Renal cortical epithelial cell (primary cell): ENCODE measurements around the gene LRGUK. TPM values are rescaled to one million over a fixed set of nuclear protein-coding genes. Genes with fewer than 3 reads are reported as not detected.
"Not testable (repeated sequence)": the region's sequence is repeated elsewhere in the genome, so short reads cannot be mapped to it uniquely, and the experiment has no call there.

ENCODE experiments used
- DNase-seq: peaks from one replicate; pipeline ENCODE4 v3.0.0-alpha.2; 2011; ENCODE audit warnings: low read depth
- total RNA-seq: library from RNA; depleted of rRNA; stranded (reverse); fragments of >200 nt; gene quantifications from 2 replicates; pipeline ENCODE4 v1.2.3, GENCODE V29; 2014

The LRGUK gene, protein sequence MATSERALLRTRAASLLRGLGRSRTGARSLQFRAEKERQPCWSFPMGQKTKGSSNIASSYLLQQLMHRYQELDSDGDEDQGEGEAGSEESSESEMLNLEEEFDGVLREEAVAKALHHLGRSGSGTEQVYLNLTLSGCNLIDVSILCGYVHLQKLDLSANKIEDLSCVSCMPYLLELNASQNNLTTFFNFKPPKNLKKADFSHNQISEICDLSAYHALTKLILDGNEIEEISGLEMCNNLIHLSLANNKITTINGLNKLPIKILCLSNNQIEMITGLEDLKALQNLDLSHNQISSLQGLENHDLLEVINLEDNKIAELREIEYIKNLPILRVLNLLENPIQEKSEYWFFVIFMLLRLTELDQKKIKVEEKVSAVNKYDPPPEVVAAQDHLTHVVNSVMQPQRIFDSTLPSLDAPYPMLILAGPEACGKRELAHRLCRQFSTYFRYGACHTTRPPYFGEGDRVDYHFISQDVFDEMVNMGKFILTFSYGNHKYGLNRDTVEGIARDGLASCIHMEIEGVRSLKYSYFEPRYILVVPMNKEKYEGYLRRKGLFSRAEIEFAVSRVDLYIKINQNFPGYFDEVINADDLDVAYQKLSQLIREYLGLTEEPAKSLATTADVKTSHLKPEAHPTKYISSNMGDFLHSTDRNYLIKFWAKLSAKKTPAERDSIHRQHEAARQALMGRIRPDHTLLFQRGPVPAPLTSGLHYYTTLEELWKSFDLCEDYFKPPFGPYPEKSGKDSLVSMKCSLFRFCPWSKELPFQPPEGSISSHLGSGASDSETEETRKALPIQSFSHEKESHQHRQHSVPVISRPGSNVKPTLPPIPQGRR
- 0.17 and 0.94 TPM in 2 replicates for total RNA-seq

DNA sequence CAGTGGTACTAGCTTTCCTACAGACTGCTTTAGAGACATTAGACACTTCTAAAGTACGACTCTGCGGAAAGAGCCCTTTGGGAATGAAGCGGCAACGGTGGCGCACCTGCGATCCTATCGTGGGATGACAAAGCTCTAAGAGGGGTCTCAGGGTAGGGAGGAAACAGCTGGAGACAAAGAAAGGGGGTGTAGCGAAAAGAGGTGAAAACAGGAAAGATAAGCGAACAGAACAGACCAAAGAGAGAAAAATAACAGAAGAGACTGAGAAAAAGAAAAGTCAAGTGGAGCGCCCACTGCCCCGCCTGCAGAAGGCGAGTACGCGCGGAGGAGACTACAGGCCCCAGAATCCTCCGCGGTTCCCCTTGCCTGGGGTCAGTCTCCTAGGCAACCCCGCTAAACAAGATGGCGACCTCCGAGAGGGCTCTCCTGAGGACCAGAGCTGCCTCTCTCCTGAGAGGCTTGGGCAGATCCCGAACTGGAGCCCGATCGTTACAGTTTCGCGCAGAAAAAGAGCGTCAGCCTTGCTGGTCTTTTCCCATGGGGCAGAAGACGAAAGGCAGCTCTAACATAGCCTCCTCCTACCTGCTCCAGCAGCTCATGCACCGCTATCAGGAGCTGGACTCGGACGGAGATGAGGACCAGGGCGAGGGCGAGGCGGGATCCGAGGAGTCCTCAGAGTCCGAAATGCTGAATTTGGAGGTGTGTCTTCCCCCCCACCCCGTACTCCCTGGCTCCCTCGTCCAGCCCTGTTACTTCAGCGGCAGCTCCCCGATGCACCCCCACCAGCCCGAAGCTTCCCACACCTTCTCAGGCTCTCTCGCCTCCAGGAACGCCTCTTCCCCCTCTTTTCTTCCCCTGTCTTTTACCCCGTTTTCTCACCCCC is at the start of gene LRGUK:
LRGUK (plus strand) TSS at position 375 of the 883 bp plus-strand sequence; CDS start at position 403, 28 bp downstream.
- DNase-seq: peak; percentile 68

GRCh38 chr7:134077560-134077959 is 49.6 kb upstream of the LRGUK start:
- DNase-seq: not testable (repeated sequence)

GRCh38 chr7:134078991-134079390 is 48.1 kb upstream of the LRGUK start:
- DNase-seq: no peak

DNA sequence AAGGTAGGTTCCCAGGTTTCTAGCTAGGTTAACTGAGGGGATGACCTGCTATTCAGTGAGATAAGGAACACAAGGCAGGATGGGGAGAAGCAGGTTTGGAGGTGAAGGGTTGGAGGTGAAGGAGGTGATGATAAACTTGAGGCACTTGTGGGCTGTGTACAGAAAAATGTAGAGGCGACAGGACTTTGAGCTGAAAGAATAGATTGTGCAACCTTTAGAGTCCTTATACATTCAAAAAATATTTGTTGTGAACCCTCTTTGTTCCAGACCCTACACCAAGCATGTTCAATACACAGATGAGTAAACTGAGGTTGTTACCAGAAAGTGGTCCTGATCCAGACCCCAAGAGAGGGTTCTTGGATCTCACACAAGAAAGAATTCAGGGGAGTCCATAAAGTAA is 45.4 kb upstream of the LRGUK start:
- DNase-seq: no peak

DNA sequence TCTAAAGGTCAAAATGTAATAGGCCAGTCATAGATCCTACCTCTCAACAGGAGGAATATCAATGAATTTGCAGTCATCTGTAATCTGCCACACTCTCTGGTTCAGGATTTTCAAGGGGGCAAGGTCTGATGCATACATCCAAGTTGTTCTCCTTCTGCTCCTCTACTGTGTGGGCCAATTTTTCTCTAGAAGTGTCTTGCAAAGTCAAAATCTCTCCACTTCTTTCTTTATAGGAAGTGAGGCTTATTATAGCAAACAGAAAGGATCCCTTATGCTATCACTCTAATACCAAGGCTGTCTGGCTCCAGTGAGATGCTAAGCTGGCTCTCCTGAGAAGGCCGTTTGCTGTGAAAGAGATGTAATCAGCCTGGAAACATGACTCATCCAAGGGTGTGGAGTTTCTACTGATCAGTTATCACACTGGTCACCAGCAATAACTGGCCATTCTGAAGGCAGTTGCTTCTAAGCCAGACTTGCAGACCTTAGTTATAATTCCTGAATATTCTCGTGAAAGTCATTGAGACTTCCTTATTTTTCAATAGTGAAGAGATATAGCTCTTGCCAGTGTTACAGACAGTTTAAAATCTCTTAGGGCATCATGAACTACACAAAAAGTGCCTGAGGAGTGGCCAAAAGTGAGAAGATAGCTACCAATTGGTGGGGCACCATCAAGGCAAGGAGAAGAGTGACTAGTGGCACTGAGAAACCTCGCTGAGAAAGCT is 43.2 kb upstream of the LRGUK start:
- DNase-seq: peak; percentile 31

- no peak for DNase-seq
Observed at GRCh38 chr7:134084488-134085144, 42.5 kb upstream of the LRGUK start.

DNA sequence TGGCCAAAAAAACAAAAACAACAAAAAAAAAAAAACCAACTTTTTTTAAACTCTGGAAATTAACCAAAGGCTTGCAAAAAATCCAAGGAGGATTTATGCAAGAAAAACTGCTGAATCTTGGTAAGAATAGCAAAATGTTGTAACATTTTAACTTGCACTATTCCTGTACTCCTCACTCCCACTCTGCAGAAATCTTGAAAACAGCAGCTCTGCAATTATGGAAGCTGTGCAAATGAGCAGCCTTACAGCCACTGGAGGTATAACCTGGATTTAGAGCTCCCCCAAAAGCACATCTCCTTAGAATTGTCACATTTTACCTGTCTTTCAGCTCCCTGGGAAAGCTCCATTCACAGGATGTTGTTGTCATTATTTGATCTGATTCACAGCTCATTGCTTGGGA is 41.8 kb upstream of the LRGUK start:
- DNase-seq: no peak

GRCh38 chr7:134086998-134087735 is 40.0 kb upstream of the LRGUK start:
- no peak for DNase-seq

GRCh38 chr7:134088199-134088598 is 38.9 kb upstream of the LRGUK start:
- no peak for DNase-seq

- DNase-seq: no peak
Observed at GRCh38 chr7:134089446-134089845, 37.7 kb upstream of the LRGUK start.

DNA sequence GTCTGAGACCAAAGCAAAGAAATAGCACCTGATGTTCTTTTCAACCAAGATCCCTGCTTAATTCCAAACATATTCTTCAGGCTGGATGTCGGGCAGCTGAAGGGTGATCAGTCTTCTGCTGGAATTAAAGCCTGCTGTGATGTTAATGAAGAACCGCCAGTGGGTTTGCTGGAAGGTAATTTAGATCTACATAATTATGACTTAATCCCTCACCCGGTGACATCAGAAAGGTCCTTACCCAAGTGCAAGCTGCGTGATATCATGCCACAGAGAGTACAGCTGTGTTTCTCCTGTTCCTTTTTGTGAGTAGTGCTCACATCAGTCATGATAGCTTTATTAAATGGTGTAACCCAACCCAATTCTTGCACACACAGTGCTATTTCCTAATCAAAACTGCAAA is 29.1 kb upstream of the LRGUK start:
- DNase-seq: no peak

DNA sequence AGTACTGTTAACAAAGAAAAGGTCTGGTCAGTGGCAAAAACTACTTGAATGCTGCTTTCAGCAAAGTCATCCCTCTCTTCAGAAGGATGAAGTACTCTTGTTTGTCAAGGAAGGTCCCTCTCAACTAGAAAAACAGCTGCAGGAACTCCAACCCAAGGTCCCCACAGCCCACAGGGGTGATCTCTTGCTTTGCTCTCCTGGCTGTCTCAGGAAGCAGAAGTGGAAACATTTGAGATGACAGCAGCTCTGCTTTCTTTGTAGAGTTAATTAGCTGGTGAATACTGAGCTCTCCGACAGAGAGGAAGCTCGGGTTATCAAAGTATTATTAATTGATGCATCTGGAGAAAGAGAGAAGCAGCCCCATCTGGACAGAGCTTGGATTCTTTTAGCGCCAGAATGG is 25.4 kb upstream of the LRGUK start:
- no peak for DNase-seq

DNA sequence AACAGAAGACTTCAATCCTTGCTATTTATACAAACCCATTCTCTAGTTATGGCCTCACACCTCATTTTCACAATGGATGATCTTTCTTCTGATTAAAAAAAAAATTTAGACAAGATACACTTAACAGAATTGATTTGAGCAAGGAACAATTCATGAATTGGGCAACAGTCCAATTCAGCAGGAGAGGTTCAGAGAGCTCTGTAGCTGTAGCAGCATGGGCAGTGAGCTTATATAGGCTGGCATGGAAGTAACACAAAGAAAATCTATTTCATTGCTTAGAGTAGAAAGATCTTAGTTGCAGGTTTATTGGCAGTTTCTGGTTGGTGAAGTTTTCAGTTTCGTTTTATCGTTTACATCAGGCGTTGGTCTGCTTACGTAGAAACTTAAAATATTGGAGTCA is 23.0 kb upstream of the LRGUK start:
- no peak for DNase-seq

- no peak for DNase-seq
Observed at GRCh38 chr7:134105841-134106240, 21.3 kb upstream of the LRGUK start.

- DNase-seq: no peak
Observed at GRCh38 chr7:134108802-134109201, 18.3 kb upstream of the LRGUK start.

DNA sequence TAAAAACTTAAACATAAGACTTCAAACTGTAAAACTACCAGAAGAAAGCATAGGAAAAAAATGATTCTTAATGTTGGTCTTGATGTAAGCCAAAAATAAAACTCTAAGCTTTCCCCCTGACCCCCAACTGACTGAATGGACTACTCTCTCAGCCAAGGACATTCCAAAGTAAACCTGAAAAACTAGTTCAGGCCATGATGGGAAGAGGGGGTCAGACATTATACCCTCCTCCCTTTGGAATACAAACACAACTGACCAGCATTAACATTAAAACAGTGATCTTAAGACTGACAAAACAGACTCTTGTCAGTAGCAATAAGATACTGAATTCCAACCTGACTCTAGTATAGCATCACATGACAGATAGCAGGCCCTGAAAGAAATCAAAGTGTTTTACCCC is 13.5 kb upstream of the LRGUK start:
- no peak for DNase-seq

DNA sequence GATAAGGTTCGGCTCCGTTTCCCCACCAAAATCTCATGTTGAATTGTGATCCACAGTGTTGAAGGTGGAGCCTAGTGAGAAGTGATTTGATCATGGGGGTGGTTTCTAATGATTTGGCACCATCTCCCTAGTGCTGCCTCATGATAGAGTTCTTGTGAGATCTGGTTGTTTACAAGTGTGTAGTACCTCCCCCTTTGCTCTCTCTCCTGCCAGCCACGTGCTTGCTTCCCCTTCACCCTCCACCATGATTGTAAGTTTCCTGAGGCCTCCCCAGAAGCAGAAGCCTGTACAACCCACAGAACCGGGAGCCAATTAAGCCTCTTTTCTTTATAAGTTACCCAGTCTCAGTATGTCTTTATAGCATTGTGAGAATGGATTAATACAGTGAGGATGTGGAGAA is 12.1 kb upstream of the LRGUK start:
- DNase-seq: no peak

- no peak for DNase-seq
Observed at GRCh38 chr7:134120405-134120804, 6.7 kb upstream of the LRGUK start.

DNA sequence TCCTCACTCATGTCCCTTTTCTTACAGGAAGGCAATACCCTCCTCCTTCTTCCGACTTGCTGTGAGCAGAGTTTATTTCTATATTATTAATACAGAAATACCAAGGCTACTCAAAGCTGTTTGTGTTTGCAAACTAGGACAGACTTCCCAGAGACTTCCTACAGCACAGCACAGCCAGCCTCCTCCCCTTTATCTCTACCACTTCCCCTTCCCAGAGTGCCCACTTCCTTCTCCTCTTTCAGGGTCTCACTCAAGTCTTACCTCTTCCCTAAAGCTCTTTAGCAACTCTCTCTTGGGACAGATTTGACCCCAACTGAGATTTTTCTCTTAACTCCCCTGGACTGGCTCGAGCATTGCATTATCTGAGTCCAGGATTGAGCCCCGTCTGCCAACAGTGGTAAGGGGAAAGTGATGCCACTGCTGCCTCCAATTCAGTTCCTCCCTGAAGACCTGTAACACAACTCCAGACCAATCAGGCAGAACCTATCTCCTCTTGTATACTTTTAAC is 5.5 kb upstream of the LRGUK start:
- DNase-seq: no peak

GRCh38 chr7:134122980-134123379 is 4.2 kb upstream of the LRGUK start:
- DNase-seq: no peak
